ENCODE results near the gene MOGAT2. TPM values are rescaled to one million over a fixed set of nuclear protein-coding genes. Genes with fewer than 3 reads are reported as not detected.

MOGAT2 gene
- polyA plus RNA-seq, 1 of the 3 experiments (the other 2 are of a cell fraction): 0.03 TPM

DNA sequence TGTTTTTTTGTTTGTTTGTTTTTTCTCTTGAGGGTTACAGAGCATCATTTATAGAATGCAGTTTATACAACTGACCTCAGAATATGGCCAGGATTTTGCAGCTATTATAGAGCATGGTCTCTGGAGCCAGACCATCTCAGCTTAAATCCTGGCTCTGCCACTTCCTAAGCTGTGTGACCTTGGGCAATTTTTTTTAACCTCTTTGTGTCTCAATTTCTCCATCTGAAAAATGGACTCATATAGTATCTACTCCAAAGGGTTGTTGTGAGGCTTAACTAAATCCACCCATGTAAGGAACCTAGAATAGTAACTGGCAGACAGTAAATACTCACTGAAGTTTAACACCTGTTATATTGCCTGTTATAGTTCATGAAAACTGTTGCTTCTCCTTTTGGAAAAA is 42.6 kb downstream of the MOGAT2 start:
- POLR2A ChIA-PET: no interaction called here

DNA sequence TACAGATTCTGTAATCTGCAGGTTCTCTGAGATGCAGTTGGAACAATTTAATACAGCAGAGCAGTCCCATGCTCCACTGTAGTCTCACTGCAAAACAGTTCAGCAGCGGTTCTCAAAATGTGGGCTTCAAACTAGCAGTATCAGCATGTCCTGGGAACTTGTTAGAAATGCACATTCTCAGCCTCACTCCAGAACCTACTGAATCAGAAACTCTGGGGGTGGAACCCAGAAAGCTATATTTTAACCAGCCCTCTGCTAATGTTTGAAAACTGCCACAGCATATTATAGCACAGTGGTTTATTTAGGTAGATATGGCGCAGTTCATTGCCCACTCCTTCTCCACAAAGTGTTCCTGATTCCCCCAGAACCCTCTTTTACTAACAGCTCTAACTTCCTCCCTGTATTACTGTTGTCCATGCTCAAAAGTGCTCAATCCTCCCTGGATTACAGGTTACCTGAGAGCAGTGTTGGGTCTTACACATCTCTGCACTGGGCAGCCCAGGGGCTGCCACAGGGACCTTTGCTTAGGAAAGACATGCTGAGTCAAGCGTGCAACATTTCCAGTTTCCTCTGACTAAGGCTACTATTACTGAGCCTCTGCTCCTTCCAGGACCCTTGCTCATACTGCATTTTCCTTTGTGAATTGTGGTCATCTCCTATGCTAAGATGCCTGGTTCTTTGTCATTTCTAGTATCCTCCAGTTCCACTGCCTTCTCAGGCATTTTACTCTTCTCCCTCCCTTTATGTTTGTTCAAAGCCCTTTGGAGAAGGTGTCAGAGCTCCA is 43.3 kb downstream of the MOGAT2 start:
- no peak overlapping the region for H3K27ac ChIP-seq (ENCODE audit: low read depth in 2 of 2, low read length in 1 of 2)
- H3K27me3 ChIP-seq (ENCODE audit: insufficient read depth): no peaks in the 10 kb centered on the region; the same call in 1 of the 2 replicates
- H3K36me3 ChIP-seq (replicated peaks in 1 of 2; ENCODE audit: control insufficient read depth in 1 of 2, insufficient read depth in 2 of 2, low read length in 1 of 2): no peaks in the 10 kb centered on the region
- 88% methylated on average over 3 of the region's 3 CpGs for WGBS (ENCODE audit: low lambda C conversion rate)
- H3K9me2 ChIP-seq: no peaks in the 10 kb centered on the region
- no peak for DNase-seq
- no peaks in the 10 kb centered on the region for H4K20me1 ChIP-seq (ENCODE audit: insufficient read depth)
- no peak overlapping the region for H3K9ac ChIP-seq
- TF ChIP-seq, protein P1, sequence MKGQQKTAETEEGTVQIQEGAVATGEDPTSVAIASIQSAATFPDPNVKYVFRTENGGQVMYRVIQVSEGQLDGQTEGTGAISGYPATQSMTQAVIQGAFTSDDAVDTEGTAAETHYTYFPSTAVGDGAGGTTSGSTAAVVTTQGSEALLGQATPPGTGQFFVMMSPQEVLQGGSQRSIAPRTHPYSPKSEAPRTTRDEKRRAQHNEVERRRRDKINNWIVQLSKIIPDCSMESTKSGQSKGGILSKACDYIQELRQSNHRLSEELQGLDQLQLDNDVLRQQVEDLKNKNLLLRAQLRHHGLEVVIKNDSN (IDR thresholded peaks at IDR 0.05; ENCODE audit: borderline replicate concordance, low read depth): no peak
- no peak overlapping the region for H3K4me3 ChIP-seq (ENCODE audit: low read depth in 2 of 2, low read length in 1 of 2)
- H3K4me1 ChIP-seq (ENCODE audit: control insufficient read depth in 1 of 2, insufficient read depth in 2 of 2, low read depth in 1 of 2, low read length in 1 of 2): no peaks in the 10 kb centered on the region
- no peaks in the 10 kb centered on the region for H3K79me2 ChIP-seq (ENCODE audit: insufficient read depth)
- no peak overlapping the region for H2AFZ ChIP-seq (ENCODE audit: low read depth)
- H3K4me2 ChIP-seq: no peak overlapping the region
- POLR2A ChIA-PET: no interaction called here
- H3K9me3 ChIP-seq: no peaks in the 10 kb centered on the region
- H3F3A ChIP-seq (replicated peaks; ENCODE audit: insufficient read depth): no peaks in the 10 kb centered on the region
- CTCF ChIA-PET: interaction anchor here (0.7 to 2.1 kb wide), 3 partner anchors 28 to 55 kb away, joined by 3 to 8 read pairs (median 4); no protein-coding TSS in a partner anchor

More for the DNA sequence above, 42.6 kb downstream of the MOGAT2 start:
- CTCF ChIA-PET: interaction anchor here (0.8 to 2.1 kb wide), 2 partner anchors 37 to 54 kb away, joined by 3 to 8 read pairs; no protein-coding TSS in a partner anchor
- DNase-seq: no peak
- Histone ChIP-seq H3K36me3 (replicated peaks in 1 of 2; ENCODE audit: control insufficient read depth in 1 of 2, insufficient read depth in 2 of 2, low read length in 1 of 2) (no peaks in the 10 kb centered on the region), H3K9me3 (no peaks in the 10 kb centered on the region), H3K4me3 (ENCODE audit: low read depth in 2 of 2, low read length in 1 of 2) (no peak overlapping the region), H2AFZ (ENCODE audit: low read depth) (no peak overlapping the region), H3K9me2 (no peaks in the 10 kb centered on the region), H3F3A (replicated peaks; ENCODE audit: insufficient read depth) (no peaks in the 10 kb centered on the region), H3K4me1 (ENCODE audit: control insufficient read depth in 1 of 2, insufficient read depth in 2 of 2, low read depth in 1 of 2, low read length in 1 of 2) (no peaks in the 10 kb centered on the region), H3K27me3 (ENCODE audit: insufficient read depth) (no peaks in the 10 kb centered on the region; the same call in 1 of the 2 replicates), H4K20me1 (ENCODE audit: insufficient read depth) (no peaks in the 10 kb centered on the region), H3K4me2 (no peak overlapping the region), H3K27ac (ENCODE audit: low read depth in 2 of 2, low read length in 1 of 2) (no peak overlapping the region), H3K9ac (no peak overlapping the region), H3K79me2 (ENCODE audit: insufficient read depth) (no peaks in the 10 kb centered on the region)
- TF ChIP-seq EP300 (IDR thresholded peaks at IDR 0.05; ENCODE audit: borderline replicate concordance in 1 of 2, low read depth in 1 of 2, low read length in 1 of 2) (no peak), TEAD4 (IDR thresholded peaks at IDR 0.05; ENCODE audit: borderline replicate concordance, insufficient read depth) (no peak), GATA2 (CRISPR knock-in tag; IDR thresholded peaks at IDR 0.05) (no peak)
- TF ChIP-seq, protein P2, sequence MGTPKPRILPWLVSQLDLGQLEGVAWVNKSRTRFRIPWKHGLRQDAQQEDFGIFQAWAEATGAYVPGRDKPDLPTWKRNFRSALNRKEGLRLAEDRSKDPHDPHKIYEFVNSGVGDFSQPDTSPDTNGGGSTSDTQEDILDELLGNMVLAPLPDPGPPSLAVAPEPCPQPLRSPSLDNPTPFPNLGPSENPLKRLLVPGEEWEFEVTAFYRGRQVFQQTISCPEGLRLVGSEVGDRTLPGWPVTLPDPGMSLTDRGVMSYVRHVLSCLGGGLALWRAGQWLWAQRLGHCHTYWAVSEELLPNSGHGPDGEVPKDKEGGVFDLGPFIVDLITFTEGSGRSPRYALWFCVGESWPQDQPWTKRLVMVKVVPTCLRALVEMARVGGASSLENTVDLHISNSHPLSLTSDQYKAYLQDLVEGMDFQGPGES (IDR thresholded peaks at IDR 0.05; ENCODE audit: low read depth, low read length): no peak
- TF ChIP-seq, protein P3, sequence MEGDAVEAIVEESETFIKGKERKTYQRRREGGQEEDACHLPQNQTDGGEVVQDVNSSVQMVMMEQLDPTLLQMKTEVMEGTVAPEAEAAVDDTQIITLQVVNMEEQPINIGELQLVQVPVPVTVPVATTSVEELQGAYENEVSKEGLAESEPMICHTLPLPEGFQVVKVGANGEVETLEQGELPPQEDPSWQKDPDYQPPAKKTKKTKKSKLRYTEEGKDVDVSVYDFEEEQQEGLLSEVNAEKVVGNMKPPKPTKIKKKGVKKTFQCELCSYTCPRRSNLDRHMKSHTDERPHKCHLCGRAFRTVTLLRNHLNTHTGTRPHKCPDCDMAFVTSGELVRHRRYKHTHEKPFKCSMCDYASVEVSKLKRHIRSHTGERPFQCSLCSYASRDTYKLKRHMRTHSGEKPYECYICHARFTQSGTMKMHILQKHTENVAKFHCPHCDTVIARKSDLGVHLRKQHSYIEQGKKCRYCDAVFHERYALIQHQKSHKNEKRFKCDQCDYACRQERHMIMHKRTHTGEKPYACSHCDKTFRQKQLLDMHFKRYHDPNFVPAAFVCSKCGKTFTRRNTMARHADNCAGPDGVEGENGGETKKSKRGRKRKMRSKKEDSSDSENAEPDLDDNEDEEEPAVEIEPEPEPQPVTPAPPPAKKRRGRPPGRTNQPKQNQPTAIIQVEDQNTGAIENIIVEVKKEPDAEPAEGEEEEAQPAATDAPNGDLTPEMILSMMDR (IDR thresholded peaks at IDR 0.05): no peak

Measured in SK-N-SH (cell line).